H1 (cell line): Measurements from ENCODE around the gene LEO1. TPM values are rescaled to one million over a fixed set of nuclear protein-coding genes. Genes with fewer than 3 reads are reported as not detected.

Experiments
- CTCF ChIA-PET: fragments of 300-600 bp; sonication (Branson Sonifier 250); formaldehyde crosslinking; loops from one replicate; lab custom pipeline; 2021; ENCODE audit not compliant: partially characterized antibody; lab: Charles Lee
- POLR2A ChIA-PET: fragments of 300-600 bp; sonication (Branson Sonifier 250); formaldehyde crosslinking; loops from one replicate; lab custom pipeline; 2021; ENCODE audit warnings: inconsistent platforms; ENCODE audit not compliant: partially characterized antibody; lab: Charles Lee
- DNase-seq, 2 experiments: peaks; one replicate each; pipeline versions ENCODE4 v3.0.0 to v3.0.0-alpha.2; 2010 to 2022; ENCODE audit warnings: low spot score in 2 of 2, low read depth in 1 of 2, mixed read lengths in 1 of 2
- FAIRE-seq: peaks from 2 replicates; lab custom pipeline; 2011; peaks lifted over from hg19 to GRCh38; lab: Jason Lieb, UNC
- H2AFZ ChIP-seq: 2 replicates; pipeline ENCODE4 v1.8.1; 2012; ENCODE audit warnings: low read length, inconsistent platforms
- H2AK5ac ChIP-seq: 2 replicates; pipeline ENCODE4 v1.6.1; 2013; ENCODE audit warnings: low read depth, low read length
- H2BK120ac ChIP-seq: replicated peaks from 2 replicates; pipeline ENCODE3; 2013; ENCODE audit warnings: low read depth, low read length, inconsistent platforms
- H2BK12ac ChIP-seq: 2 replicates; pipeline ENCODE4 v1.6.1; 2013; ENCODE audit warnings: low read depth, low read length
- H2BK15ac ChIP-seq: 2 replicates; pipeline ENCODE4 v1.6.1; 2013; ENCODE audit warnings: low read length
- H2BK20ac ChIP-seq: 2 replicates; pipeline ENCODE4 v1.6.1; 2013; ENCODE audit warnings: low read length
- H2BK5ac ChIP-seq: 2 replicates; pipeline ENCODE4 v1.6.1; 2013; ENCODE audit warnings: low read depth, low read length
- H3K14ac ChIP-seq: 2 replicates; pipeline ENCODE4 v1.6.1; 2013; ENCODE audit warnings: inconsistent platforms; ENCODE audit not compliant: insufficient read length
- H3K18ac ChIP-seq: 2 replicates; pipeline ENCODE4 v1.6.1; 2013; ENCODE audit warnings: low read length; ENCODE audit errors: extremely low read depth
- H3K23ac ChIP-seq: 2 replicates; pipeline ENCODE4 v1.6.1; 2013; ENCODE audit warnings: inconsistent platforms; ENCODE audit not compliant: insufficient read length
- H3K23me2 ChIP-seq: 2 replicates; pipeline ENCODE4 v1.6.1; 2013; ENCODE audit warnings: low read depth, low read length
- H3K27ac ChIP-seq: 2 replicates; pipeline ENCODE4 v1.6.1; 2011; ENCODE audit warnings: low read depth, low read length, inconsistent platforms
- H3K27me3 ChIP-seq, 4 experiments: replicated peaks in 1 of 4; 1 replicate in 1 of 4; 2 replicates in 3 of 4; pipeline versions ENCODE4 v1.6.1 to v1.8.1; 2011 to 2013; ENCODE audit warnings: low read length in 3 of 4, mild to moderate bottlenecking in 3 of 4, inconsistent platforms in 2 of 4, mixed read lengths in 2 of 4, moderate library complexity in 1 of 4; ENCODE audit not compliant: control insufficient read depth in 3 of 4, insufficient read depth in 3 of 4; ENCODE audit errors: extremely low read depth in 1 of 4
- H3K36me3 ChIP-seq, 4 experiments: 2 replicates each; pipeline versions ENCODE4 v1.6.1 to v1.8.1; 2011 to 2013; ENCODE audit warnings: mild to moderate bottlenecking in 4 of 4, low read length in 3 of 4, moderate library complexity in 2 of 4, control low read depth in 1 of 4, inconsistent platforms in 1 of 4; ENCODE audit not compliant: insufficient read depth in 4 of 4, control insufficient read depth in 2 of 4
- H3K4ac ChIP-seq: replicated peaks from 2 replicates; pipeline ENCODE3; 2013; ENCODE audit warnings: low read length, low read depth, mixed read lengths, inconsistent platforms; ENCODE audit not compliant: insufficient read length
- H3K4me1 ChIP-seq, 4 experiments: replicated peaks in 1 of 4; 1 replicate in 1 of 4; 2 replicates in 3 of 4; pipeline versions ENCODE4 v1.6.1 to v1.8.1; 2011 to 2013; ENCODE audit warnings: low read length in 3 of 4, inconsistent platforms in 2 of 4, mixed read lengths in 1 of 4; ENCODE audit not compliant: insufficient read depth in 4 of 4, control insufficient read depth in 3 of 4
- H3K4me2 ChIP-seq, 2 experiments: 2 replicates each; pipeline versions ENCODE4 v1.6.1 to v1.8.1; 2011 to 2013; ENCODE audit warnings: low read depth in 2 of 2, low read length in 2 of 2, control low read depth in 1 of 2, inconsistent platforms in 1 of 2, mild to moderate bottlenecking in 1 of 2; ENCODE audit not compliant: insufficient read depth in 1 of 2
- H3K4me3 ChIP-seq, 4 experiments: fragments of 200-600, 300-600 bp in 1 of 4; sonication (generic), shearing (Covaris generic), sonication (Bioruptor Twin) in 1 of 4; 2 replicates each; pipeline versions ENCODE4 v1.5.1 to v1.8.1; 2011 to 2016; ENCODE audit warnings: low read length in 4 of 4, low read depth in 3 of 4, control low read depth in 2 of 4, inconsistent platforms in 2 of 4, mild to moderate bottlenecking in 2 of 4, mixed read lengths in 1 of 4, moderate library complexity in 1 of 4; ENCODE audit not compliant: insufficient read depth in 2 of 4; ENCODE audit errors: extremely low read depth in 1 of 4
- H3K56ac ChIP-seq: replicated peaks from 2 replicates; pipeline ENCODE3; 2013; ENCODE audit warnings: low read depth, mild to moderate bottlenecking, mixed read lengths, low read length, inconsistent platforms; ENCODE audit not compliant: insufficient read length
- H3K79me1 ChIP-seq: 2 replicates; pipeline ENCODE4 v1.6.1; 2013; ENCODE audit warnings: low read depth, low read length, control low read depth
- H3K79me2 ChIP-seq, 2 experiments: 2 replicates each; pipeline versions ENCODE4 v1.6.1 to v1.8.1; 2012 to 2013; ENCODE audit warnings: low read length in 2 of 2, mild to moderate bottlenecking in 2 of 2, inconsistent platforms in 1 of 2; ENCODE audit not compliant: insufficient read depth in 2 of 2, control insufficient read depth in 1 of 2
- H3K9ac ChIP-seq, 4 experiments: replicated peaks in 1 of 4; 1 replicate in 1 of 4; 2 replicates in 3 of 4; pipeline versions ENCODE4 v1.6.1 to v1.8.1; 2011 to 2013; ENCODE audit warnings: low read depth in 3 of 4, low read length in 3 of 4, control low read depth in 2 of 4, mild to moderate bottlenecking in 2 of 4, moderate library complexity in 2 of 4, inconsistent platforms in 1 of 4; ENCODE audit errors: extremely low read depth in 1 of 4
- H3K9me3 ChIP-seq, 2 experiments: 2 replicates each; pipeline versions ENCODE4 v1.6.1 to v1.8.1; 2012 to 2013; ENCODE audit warnings: mild to moderate bottlenecking in 2 of 2, moderate library complexity in 2 of 2, control low read depth in 1 of 2, inconsistent platforms in 1 of 2, low read depth in 1 of 2, low read length in 1 of 2, mixed read lengths in 1 of 2; ENCODE audit not compliant: insufficient read depth in 2 of 2
- H4K20me1 ChIP-seq, 2 experiments: replicated peaks in 1 of 2; 2 replicates each; pipeline versions ENCODE3 to v1.8.1; 2011 to 2013; ENCODE audit warnings: inconsistent platforms in 2 of 2, low read length in 2 of 2, mild to moderate bottlenecking in 1 of 2; ENCODE audit not compliant: insufficient read depth in 2 of 2, control insufficient read depth in 1 of 2
- H4K5ac ChIP-seq: 2 replicates; pipeline ENCODE4 v1.6.1; 2013; ENCODE audit warnings: low read length, low read depth, mixed read lengths, inconsistent platforms; ENCODE audit not compliant: insufficient read length
- H4K8ac ChIP-seq: 2 replicates; pipeline ENCODE4 v1.8.0; 2013; ENCODE audit warnings: mild to moderate bottlenecking, moderate library complexity, low read length, inconsistent platforms; ENCODE audit not compliant: insufficient read depth; ENCODE audit errors: extremely low read depth
- H4K91ac ChIP-seq: replicated peaks from 2 replicates; pipeline ENCODE3; 2013; ENCODE audit warnings: low read length, mixed read lengths, inconsistent platforms; ENCODE audit not compliant: insufficient read length
- BCL11A ChIP-seq, 2 experiments: IDR thresholded peaks; one replicate each; pipeline ENCODE4 v1.6.1; 2011; ENCODE audit warnings: low read depth in 2 of 2, low read length in 2 of 2, mild to moderate bottlenecking in 2 of 2
- CREB1 ChIP-seq: IDR thresholded peaks from 2 replicates; pipeline ENCODE4 v1.6.1; 2012; ENCODE audit warnings: inconsistent platforms
- CTCF ChIP-seq, 3 experiments: IDR thresholded peaks; 1 replicate in 2 of 3; 2 replicates in 1 of 3; pipeline versions ENCODE4 v1.5.1 to v1.6.1; 2011; ENCODE audit warnings: low read length in 3 of 3, mild to moderate bottlenecking in 3 of 3, inconsistent platforms in 2 of 3, low read depth in 1 of 3, moderate library complexity in 1 of 3; ENCODE audit not compliant: insufficient read depth in 1 of 3; ENCODE audit errors: control extremely low read depth in 1 of 3
- EGR1 ChIP-seq: IDR thresholded peaks from 2 replicates; pipeline ENCODE4 v1.6.1; 2011; ENCODE audit warnings: low read depth, low read length, borderline replicate concordance
- NANOG ChIP-seq: IDR thresholded peaks from 2 replicates; pipeline ENCODE4 v1.6.1; 2011; ENCODE audit warnings: low read length, low read depth, mild to moderate bottlenecking, inconsistent platforms; ENCODE audit not compliant: insufficient read depth, poor library complexity, severe bottlenecking
- POLR2A ChIP-seq, 2 experiments: IDR thresholded peaks; 1 replicate in 1 of 2; 2 replicates in 1 of 2; pipeline ENCODE4 v1.6.1; 2011; ENCODE audit warnings: low read depth in 2 of 2, low read length in 2 of 2, mild to moderate bottlenecking in 2 of 2; ENCODE audit errors: control extremely low read depth in 1 of 2
- RBBP5 ChIP-seq: IDR thresholded peaks from 2 replicates; pipeline ENCODE4 v1.7.1; 2012; ENCODE audit warnings: low read depth, mild to moderate bottlenecking, inconsistent platforms, low read length, moderate library complexity, borderline replicate concordance
- SIX5 ChIP-seq: IDR thresholded peaks from 2 replicates; pipeline ENCODE4 v1.6.1; 2011; ENCODE audit warnings: mild to moderate bottlenecking, low read depth, low read length
- SRF ChIP-seq: IDR thresholded peaks from 2 replicates; pipeline ENCODE4 v1.6.1; 2011; ENCODE audit warnings: mild to moderate bottlenecking, low read depth, low read length, moderate library complexity
- ZNF274 ChIP-seq: IDR thresholded peaks from 2 replicates; pipeline ENCODE4 v1.7.0; 2012; ENCODE audit warnings: low read length, borderline replicate concordance; ENCODE audit errors: extremely low read depth
- whole genome bisulfite sequencing, 2 experiments: shearing (Covaris generic) in 1 of 2; methylation state at CpG; one replicate each; pipeline versions ENCODE4 v1.1.6 to v1.1.7; 2013 to 2015; ENCODE audit warnings: low lambda C conversion rate in 2 of 2, mixed read lengths in 2 of 2, inconsistent platforms in 1 of 2, low coverage in 1 of 2, missing lambda C conversion rate in 1 of 2; ENCODE audit not compliant: insufficient replicate concordance in 2 of 2, insufficient coverage in 1 of 2, insufficient read length in 1 of 2; ENCODE audit errors: extremely low coverage in 1 of 2, missing lambda C conversion rate in 1 of 2; 5-methylcytosine and 5-hydroxymethylcytosine counted together
- polyA plus RNA-seq, 7 experiments: library from polyadenylated mRNA; depleted of rRNA in 3 of 7; stranded (reverse) in 5 of 7; unstranded in 2 of 7; fragments of >200 nt in 5 of 7; fragments of 200-250 nt in 2 of 7; gene quantifications; 1 replicate in 5 of 7; 2 replicates in 1 of 7; 4 replicates in 1 of 7; pipeline versions ENCODE4 v1.2.1 to v1.2.3, GENCODE V29; 2011 to 2013; ENCODE audit warnings: missing spikeins in 2 of 7, mixed read lengths in 2 of 7
- total RNA-seq: library from RNA; stranded (reverse); fragmentation: NEBNext Ultra II Directional; extraction: Animal tissue kit (Norgen Biotek cat#: 25700); gene quantifications from 2 replicates; pipeline ENCODE4 v1.2.1, GENCODE V29; 2021

Gene LEO1
- total and polyA plus RNA-seq, 2 of the 8 experiments (the other 6 are each of a cell fraction or from before 2014, with no cell fraction given): 1.6 to 27.4 TPM

GRCh38 chr15:52010633-52011595 lies 39.3 kb upstream of the LEO1 start:
- H2BK120ac ChIP-seq: no peak overlapping the region
- no peaks in the 10 kb centered on the region for H3K9me3 ChIP-seq
- no peak overlapping the region for H2AK5ac ChIP-seq
- H3K18ac ChIP-seq: no peak overlapping the region
- FAIRE-seq: no peak
- no peaks in the 10 kb centered on the region for H3K27me3 ChIP-seq
- no peak overlapping the region for H4K5ac ChIP-seq
- H3K23me2 ChIP-seq: no peaks in the 10 kb centered on the region
- no peak overlapping the region for H4K91ac ChIP-seq
- no peaks in the 10 kb centered on the region for H3K79me2 ChIP-seq
- H3K4me1 ChIP-seq: no peaks in the 10 kb centered on the region
- H3K4ac ChIP-seq: no peak overlapping the region
- no peak for DNase-seq
- H2AFZ ChIP-seq: no peak overlapping the region
- no peak overlapping the region for H2BK15ac ChIP-seq
- H3K23ac ChIP-seq: no peak overlapping the region
- no peak overlapping the region for H2BK20ac ChIP-seq
- no peaks in the 10 kb centered on the region for H4K20me1 ChIP-seq
- no peak overlapping the region for H4K8ac ChIP-seq
- H3K79me1 ChIP-seq: no peaks in the 10 kb centered on the region
- ChIA-PET POLR2A (no interaction called here), CTCF (interaction anchor here (3.8 kb wide), 1 partner anchor 67 kb away, joined by 10 read pairs; no protein-coding TSS in a partner anchor)
- H3K4me3 ChIP-seq: no peak overlapping the region
- H3K36me3 ChIP-seq: no peaks in the 10 kb centered on the region
- H2BK12ac ChIP-seq: no peak overlapping the region
- no peak overlapping the region for H2BK5ac ChIP-seq
- 88% methylated on average over 14 of the region's 14 CpGs; no CpG with 5 or more reads in 1 of the 2 experiments for WGBS, 2 experiments
- no peak overlapping the region for H3K56ac ChIP-seq
- no peak overlapping the region for H3K27ac ChIP-seq
- H3K9ac ChIP-seq: no peak overlapping the region
- H3K4me2 ChIP-seq: no peak overlapping the region
- H3K14ac ChIP-seq: no peak overlapping the region
- TF ChIP-seq BCL11A (IDR thresholded peaks at IDR 0.05; ENCODE audit: low read depth in 2 of 2, low read length in 2 of 2): no peak
- no peak for TF ChIP-seq EGR1
- TF ChIP-seq SIX5: no peak
- no peak for TF ChIP-seq CTCF (IDR thresholded peaks at IDR 0.05; ENCODE audit: control extremely low read depth in 1 of 3, insufficient read depth in 1 of 3, low read depth in 1 of 3, low read length in 3 of 3)
- no peak for TF ChIP-seq CREB1
- TF ChIP-seq ZNF274: no peak
- no peak for TF ChIP-seq NANOG
- no peak for TF ChIP-seq RBBP5
- no peak for TF ChIP-seq POLR2A (IDR thresholded peaks at IDR 0.05; ENCODE audit: control extremely low read depth in 1 of 2, low read depth in 2 of 2, low read length in 2 of 2)
- TF ChIP-seq SRF: no peak
